NT2/D1 (cell line): ENCODE measurements around the gene TMEM121.

Source experiments
- YY1 ChIP-seq: IDR thresholded peaks from 2 replicates; pipeline ENCODE4 v1.6.1; 2011; ENCODE audit not compliant: insufficient read length, insufficient read depth
- ZNF274 ChIP-seq: IDR thresholded peaks from 2 replicates; pipeline ENCODE4 v1.6.1; 2011; ENCODE audit warnings: mild to moderate bottlenecking, low read depth, low read length

DNA sequence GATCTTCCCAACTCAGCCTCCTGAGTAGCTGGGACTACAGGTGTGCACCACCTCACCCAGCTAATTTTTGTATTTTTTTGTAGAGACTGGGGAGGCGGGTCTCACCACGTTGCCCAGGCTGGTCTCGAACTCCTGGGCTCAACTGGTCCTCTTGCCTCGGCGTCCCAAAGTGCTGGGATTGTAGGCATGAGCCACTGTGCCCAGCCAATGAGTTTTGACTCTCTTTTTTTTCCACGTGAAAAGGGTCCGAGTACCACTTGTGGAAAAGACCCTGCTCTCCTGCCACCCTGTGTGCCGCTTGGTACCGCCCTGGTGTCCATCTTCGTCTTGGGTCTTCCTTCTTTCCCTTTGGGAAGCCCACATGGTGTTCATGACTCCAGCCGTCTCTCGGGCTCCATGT, 17.8 kb upstream of the TMEM121 start:
- TF ChIP-seq ZNF274 = no peak
- TF ChIP-seq YY1 = no peak
